K562 (cell line): ENCODE data around the gene ATP1A2. TPM values are rescaled to one million over a fixed set of nuclear protein-coding genes. Genes with fewer than 3 reads are reported as not detected.

ENCODE experiments used
- ATAC-seq: fragments of 200-7000 bp; cut with Tn5 transposase; 3 replicates; pipeline ENCODE4 v1.9.1; 2020; ENCODE audit warnings: moderate library complexity
- BruUV-seq: library from RNA; stranded (reverse); fragments of 400-500 nt; replicated peaks from 2 replicates; lab custom pipeline; 2021; lab: Mats Ljungman, UMichigan
- CTCF ChIA-PET: fragments of 300-600 bp; formaldehyde crosslinking; extraction: SDS; loops from one replicate; lab custom pipeline; 2021; ENCODE audit warnings: low intra/inter-chr PET ratio; lab: Yijun Ruan, JAX
- POLR2A ChIA-PET: fragments of 300-600, 350-650 bp; sonication (Branson Sonifier 250); formaldehyde crosslinking; extraction: SDS; loops from one replicate; lab custom pipeline; 2021; ENCODE audit warnings: antibody characterized with exemption, inconsistent platforms; lab: Yijun Ruan, JAX
- DNase-seq, 4 experiments: peaks; one replicate each; pipeline versions ENCODE4 v3.0.0 to v3.0.0-alpha.2; 2011 to 2018; ENCODE audit warnings: low spot score in 3 of 4, mixed read lengths in 3 of 4; ENCODE audit errors: extremely low read depth in 1 of 4
- FAIRE-seq: peaks from 2 replicates; lab custom pipeline; 2011; peaks lifted over from hg19 to GRCh38; lab: Jason Lieb, UNC
- H2AFZ ChIP-seq: 2 replicates; pipeline ENCODE4 v1.6.0; 2011; ENCODE audit warnings: low read depth, low read length, control low read depth, inconsistent platforms
- H3K27ac ChIP-seq: fragments of 200-600 bp; 3 replicates; pipeline ENCODE4 v1.8.0; 2011; ENCODE audit warnings: low read depth, mild to moderate bottlenecking, control low read depth, inconsistent platforms, low read length, moderate library complexity, mixed read lengths; ENCODE audit errors: extremely low read depth
- H3K27me3 ChIP-seq, 2 experiments: fragments of 300-600 bp in 1 of 2; 2 replicates in 1 of 2; 3 replicates in 1 of 2; pipeline versions ENCODE4 v1.6.0 to v1.8.0; 2011; ENCODE audit warnings: inconsistent platforms in 2 of 2, low read length in 2 of 2, mild to moderate bottlenecking in 1 of 2, mixed read lengths in 1 of 2, moderate library complexity in 1 of 2; ENCODE audit not compliant: control insufficient read depth in 2 of 2, insufficient read depth in 2 of 2
- H3K36me3 ChIP-seq: fragments of 300-600 bp; 3 replicates; pipeline ENCODE4 v1.8.0; 2011; ENCODE audit warnings: mild to moderate bottlenecking, low read length, inconsistent platforms; ENCODE audit not compliant: control insufficient read depth, insufficient read depth
- H3K4me1 ChIP-seq, 2 experiments: fragments of 200-600 bp in 1 of 2; replicated peaks in 1 of 2; 2 replicates in 1 of 2; 3 replicates in 1 of 2; pipeline versions ENCODE4 v1.5.1 to v1.8.0; 2011; ENCODE audit warnings: inconsistent platforms in 2 of 2, low read length in 2 of 2, mild to moderate bottlenecking in 1 of 2, mixed read lengths in 1 of 2, moderate library complexity in 1 of 2; ENCODE audit not compliant: control insufficient read depth in 2 of 2, insufficient read depth in 2 of 2
- H3K4me2 ChIP-seq: 2 replicates; pipeline ENCODE4 v1.6.1; 2011; ENCODE audit warnings: low read length, control low read depth, inconsistent platforms, mixed read lengths; ENCODE audit not compliant: insufficient read depth
- H3K4me3 ChIP-seq: fragments of 200-600 bp; sonication (generic), shearing (Covaris generic); 2 replicates; pipeline ENCODE4 v1.5.1; 2016; ENCODE audit warnings: control low read depth, inconsistent platforms
- H3K79me2 ChIP-seq: fragments of 200-600 bp; 3 replicates; pipeline ENCODE4 v1.8.0; 2011; ENCODE audit warnings: low read length, inconsistent platforms; ENCODE audit not compliant: control insufficient read depth, insufficient read depth
- H3K9ac ChIP-seq, 2 experiments: 2 replicates each; pipeline versions ENCODE4 v1.6.0 to v1.6.1; 2011; ENCODE audit warnings: low read depth in 2 of 2, low read length in 2 of 2, control low read depth in 1 of 2, inconsistent platforms in 1 of 2, mild to moderate bottlenecking in 1 of 2, mixed read lengths in 1 of 2; ENCODE audit not compliant: insufficient read depth in 1 of 2
- H3K9me1 ChIP-seq: one replicate; pipeline ENCODE4 v1.6.0; 2011; ENCODE audit warnings: inconsistent platforms, mild to moderate bottlenecking, low read length, moderate library complexity; ENCODE audit not compliant: control insufficient read depth, insufficient read depth
- H3K9me3 ChIP-seq: replicated peaks from 2 replicates; pipeline ENCODE4 v1.5.1; 2011; ENCODE audit warnings: low read depth, low read length, inconsistent platforms; ENCODE audit not compliant: control insufficient read depth, insufficient read depth
- H4K20me1 ChIP-seq: replicated peaks from 2 replicates; pipeline ENCODE4 v1.6.1; 2011; ENCODE audit warnings: low read length, inconsistent platforms, mixed read lengths; ENCODE audit not compliant: control insufficient read depth, insufficient read depth
- CREB3 ChIP-seq: fragments of 450-650 bp; conservative IDR thresholded peaks from 2 replicates; pipeline ENCODE4 v1.6.1; 2016; ENCODE audit warnings: missing genetic modification characterization, low read depth, mild to moderate bottlenecking, missing compliant biosample characterization, moderate library complexity
- HDAC2 ChIP-seq: fragments of 450-650 bp; IDR thresholded peaks from 2 replicates; pipeline ENCODE4 v1.6.1; 2016; ENCODE audit warnings: mild to moderate bottlenecking
- HMBOX1 ChIP-seq: sonication (generic); IDR thresholded peaks from 2 replicates; pipeline ENCODE4 v1.6.1; 2016
- MAFF ChIP-seq: IDR thresholded peaks from 2 replicates; pipeline ENCODE4 v1.6.1; 2012; ENCODE audit warnings: low read length, improper control_type of control experiment
- RBM22 ChIP-seq: fragments of 200-400 bp; formaldehyde crosslinking; IDR thresholded peaks from 2 replicates; pipeline ENCODE4 v1.6.1; 2018; ENCODE audit warnings: low read length, low read depth; ENCODE audit not compliant: poor library complexity, severe bottlenecking
- SFPQ ChIP-seq: fragments of 200-400 bp; formaldehyde crosslinking; IDR thresholded peaks from 2 replicates; pipeline ENCODE4 v1.6.1; 2017; ENCODE audit warnings: mild to moderate bottlenecking, low read depth, low read length, moderate library complexity
- ZNF23 ChIP-seq: fragments of 250-450 bp; sonication (Bioruptor Pico); IDR thresholded peaks from 2 replicates; pipeline ENCODE4 v1.4.0; 2020; ENCODE audit warnings: mild to moderate bottlenecking
- WGBS: fragments of 100-300 bp; shearing (Covaris generic); methylation state at CpG from one replicate; pipeline ENCODE4 v1.1.6; 2016; ENCODE audit warnings: low coverage, mixed read lengths; ENCODE audit not compliant: insufficient coverage; ENCODE audit errors: missing lambda C conversion rate; 5-methylcytosine and 5-hydroxymethylcytosine counted together
- in situ Hi-C: fragments of 300-500 bp; cut with MboI; formaldehyde crosslinking; loops from 4 replicates; pipeline ENCODE4 v1.15.0; 2018; ENCODE audit warnings: inconsistent platforms, mixed read lengths
- intact Hi-C: fragments of 100-400 bp; cut with micrococcal nuclease; formaldehyde crosslinking; loops from 2 replicates; pipeline ENCODE4 v1.14.2; 2022
- polyA plus RNA-seq, 8 experiments: library from polyadenylated mRNA; depleted of rRNA in 4 of 8; stranded (reverse) in 5 of 8; unstranded in 3 of 8; fragments of >200 nt; fragmentation: Nextera tagmentation in 2 of 8; fragmentation: Illumina TruSeq in 1 of 8; extraction: Ambion mirVana in 2 of 8; extraction: Trizol in 1 of 8; gene quantifications; 2 replicates each; pipeline versions ENCODE4 v1.2.1 to v1.2.3, GENCODE V29; 2011 to 2014; ENCODE audit warnings: inconsistent platforms in 1 of 8, missing spikeins in 1 of 8
- total RNA-seq, 7 experiments: library from RNA; depleted of rRNA in 6 of 7; stranded (reverse); fragments of >200 nt in 6 of 7; fragmentation: Illumina TruSeq in 2 of 7; extraction: Trizol in 2 of 7; gene quantifications; 2 replicates each; pipeline versions ENCODE4 v1.2.1 to v1.2.3, GENCODE V29; 2011 to 2021; ENCODE audit warnings: low replicate concordance in 1 of 7

ATP1A2 gene
- total and polyA plus RNA-seq, 9 of the 15 experiments (the other 6 are each of a cell fraction or from before 2014, with no cell fraction given), result 0.04 to 0.11 (median 0.09) TPM; not detected in 6

- TF ChIP-seq CREB3 (tag), result no peak
- no peak for TF ChIP-seq HMBOX1
- TF ChIP-seq MAFF, result no peak
Observed at GRCh38 chr1:160075836-160076235, 39.7 kb upstream of the ATP1A2 start (continued).

GRCh38 chr1:160076295-160076694 lies 39.3 kb upstream of the ATP1A2 start:
- intact Hi-C loops (no loop called here), in situ Hi-C loops (no loop called here)
- Histone ChIP-seq H3K9me1 (no peaks in the 10 kb centered on the region), H2AFZ (no peak overlapping the region), H3K79me2 (no peaks in the 10 kb centered on the region), H3K9ac (no peak overlapping the region), H3K9me3 (no peaks in the 10 kb centered on the region), H4K20me1 (no peaks in the 10 kb centered on the region), H3K4me2 (no peak overlapping the region), H3K4me3 (no peak overlapping the region), H3K36me3 (no peaks in the 10 kb centered on the region), H3K27ac (no peak overlapping the region), H3K4me1 (no peaks in the 10 kb centered on the region), H3K27me3 (peaks cover 14 to 35% of the 10 kb centered on the region in 2 experiments; a peak in 4 of 5 replicates)
- no peak for TF ChIP-seq ZNF23 (CRISPR knock-in tag)
- TF ChIP-seq SFPQ, result no peak
- no peak for TF ChIP-seq HDAC2
- no peak for TF ChIP-seq RBM22
- DNase-seq (no peak), ATAC-seq (no peak), FAIRE-seq (no peak)
- BruUV-seq, result no TSS peak
- WGBS, result 0% methylated on average over 3 of the region's 3 CpGs
- CTCF ChIA-PET, result no interaction called here
- POLR2A ChIA-PET, result no interaction called here
